ENCODE measurements around the gene TLE3.
"Not testable (repeated sequence)": the region's sequence is repeated elsewhere in the genome, so short reads cannot be mapped to it uniquely, and the experiment has no call there.

TLE3 gene

DNA sequence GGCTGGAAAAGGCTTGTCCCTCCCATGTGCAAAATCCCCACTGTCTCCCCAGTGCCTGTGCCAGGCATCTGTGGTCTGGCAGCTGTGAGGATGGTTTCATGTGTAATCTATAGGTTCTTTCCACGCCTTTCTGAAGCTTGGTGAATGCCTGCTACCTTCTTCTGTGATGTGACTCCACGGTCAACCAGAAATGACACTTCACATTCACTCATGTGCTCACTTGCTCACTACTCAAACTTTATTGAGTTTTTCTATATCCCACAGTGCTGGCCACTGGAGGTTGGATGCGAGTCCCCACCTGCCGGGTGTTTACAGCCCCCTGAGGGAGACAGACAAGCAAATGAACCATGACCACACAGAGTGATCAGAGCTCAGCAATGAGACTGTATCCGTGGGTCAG lies 27.9 kb upstream of the TLE3 start:
- no peak for DNase-seq

DNA sequence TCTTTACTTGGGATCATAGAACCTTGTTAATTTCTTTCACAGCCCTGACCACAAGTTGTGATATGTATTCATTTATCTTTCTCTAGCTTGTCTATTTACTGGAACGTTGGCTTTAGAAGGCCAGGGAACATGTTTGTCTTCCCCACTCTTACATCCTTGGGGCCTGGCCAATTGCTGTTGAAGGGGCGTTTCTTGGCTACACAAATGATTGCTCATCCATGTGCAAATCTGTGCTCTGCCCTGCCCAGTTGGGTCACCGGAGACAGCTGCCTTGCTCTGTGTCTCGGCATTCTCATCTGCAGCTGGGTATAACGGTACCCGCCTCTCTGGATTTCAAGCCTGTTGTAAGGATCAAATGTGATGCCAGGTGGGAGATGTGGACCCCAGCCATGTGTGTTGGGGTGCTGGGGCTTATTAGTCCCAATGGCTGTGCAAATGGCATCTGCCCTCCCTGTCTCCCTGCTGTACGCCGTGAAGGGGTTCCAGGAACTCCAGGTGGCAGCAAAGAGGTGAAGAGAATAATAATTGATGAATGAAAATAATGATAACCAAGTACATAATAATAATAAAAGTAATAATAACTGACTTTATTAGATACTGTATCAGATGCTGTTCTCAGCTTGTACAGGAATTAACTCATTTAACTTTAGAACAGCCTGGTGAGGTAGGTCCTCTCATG lies 24.0 kb upstream of the TLE3 start:
- DNase-seq = no peak

DNA sequence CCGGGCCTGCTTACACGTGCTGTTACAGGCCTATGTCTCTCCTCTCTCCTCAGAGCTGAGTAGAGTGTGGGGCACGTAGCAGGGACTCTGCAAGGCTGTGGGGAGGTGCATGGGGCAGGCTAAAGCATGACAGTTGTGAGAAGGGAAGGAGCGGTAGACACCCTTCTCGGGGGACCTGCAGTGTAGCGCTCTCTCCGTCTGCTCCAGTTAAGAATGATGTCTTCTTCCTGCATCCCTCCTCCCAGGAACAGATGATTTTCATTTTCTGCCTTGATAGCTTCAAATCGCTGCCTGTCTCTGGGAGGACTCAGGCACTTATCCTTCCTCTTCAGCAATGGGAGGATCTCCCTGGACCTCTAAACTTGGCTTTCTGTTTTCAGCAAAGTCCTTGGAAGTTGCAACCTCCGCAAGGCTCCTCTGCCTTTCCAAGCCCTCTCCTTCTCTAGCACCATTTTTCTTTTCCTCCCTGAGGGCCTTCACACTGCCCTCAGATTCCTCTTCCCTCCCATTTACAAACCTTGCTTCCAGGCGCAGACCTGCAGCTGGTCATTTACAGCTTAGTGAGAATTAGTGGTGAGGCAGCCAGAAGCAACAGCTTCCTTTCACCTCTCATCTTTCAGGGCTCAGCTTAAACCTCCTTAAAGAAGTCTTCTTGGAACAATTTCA lies 23.4 kb upstream of the TLE3 start:
- no peak for DNase-seq

DNA sequence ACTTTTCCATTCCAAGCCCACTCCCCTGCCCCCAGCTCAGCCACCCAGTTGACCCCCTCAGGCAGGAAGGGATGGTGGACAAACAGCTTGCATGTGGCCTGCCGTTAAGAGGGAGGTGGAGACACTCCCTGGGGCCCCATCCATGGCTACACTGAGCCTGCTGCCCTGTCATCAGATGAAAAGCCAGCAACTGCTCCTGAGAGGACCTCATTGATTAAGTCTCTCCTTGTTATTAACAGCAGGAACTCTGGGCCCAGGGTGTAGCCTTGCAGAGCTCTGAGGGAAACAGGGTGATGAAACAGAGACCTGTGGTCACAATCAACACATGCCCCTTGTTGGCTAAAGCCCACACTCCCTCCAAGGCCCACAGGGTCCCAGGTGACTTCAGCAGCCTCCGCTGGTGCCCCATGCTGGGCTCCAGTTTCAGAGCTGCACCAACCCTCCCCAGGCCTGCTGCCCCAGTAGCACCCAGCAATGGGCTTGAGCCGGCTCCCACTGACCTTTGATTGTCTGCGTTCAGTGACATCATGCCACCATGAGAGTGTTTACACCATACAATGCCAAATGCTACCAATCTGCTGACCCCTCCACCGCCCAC lies 22.3 kb upstream of the TLE3 start:
- DNase-seq = no peak

DNA sequence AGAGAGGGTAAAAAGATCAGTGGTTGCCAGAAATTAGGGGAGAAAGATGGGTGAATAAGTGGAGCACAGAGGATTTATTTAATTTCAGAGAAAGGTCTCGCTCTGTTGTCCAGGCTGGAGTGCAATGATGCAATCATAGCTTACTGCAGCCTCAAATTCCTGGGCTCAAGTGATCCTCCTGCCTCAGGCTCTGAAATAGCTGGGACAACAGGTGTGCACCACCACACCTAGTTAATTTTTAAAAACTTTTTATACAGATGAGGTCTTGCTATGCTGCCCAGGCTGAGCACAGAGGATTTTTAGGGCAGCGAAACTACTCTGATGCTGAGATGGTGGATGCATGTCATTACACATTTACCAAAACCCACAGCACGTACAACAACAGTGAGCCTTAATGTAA lies 20.9 kb upstream of the TLE3 start:
- no peak for DNase-seq

DNA sequence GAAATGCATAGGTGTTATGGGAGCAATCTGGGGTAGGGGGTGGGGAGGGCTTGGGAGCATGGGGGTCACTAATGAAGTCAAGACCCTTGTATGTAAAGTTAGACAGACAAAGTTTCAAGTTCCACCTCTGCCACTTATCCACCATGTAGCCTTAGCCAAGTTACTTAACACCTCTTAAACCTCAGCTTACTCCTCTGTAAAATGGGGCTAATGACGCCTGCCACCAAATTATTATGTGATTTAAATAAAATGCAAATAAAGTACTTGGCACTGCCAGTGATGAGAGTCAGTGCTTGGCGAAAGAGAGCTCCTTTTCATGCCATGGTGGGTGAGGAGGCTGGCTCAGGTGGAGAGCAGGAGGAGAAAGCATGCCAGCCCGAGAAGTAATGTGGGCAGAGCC lies 18.6 kb upstream of the TLE3 start:
- no peak for DNase-seq

DNA sequence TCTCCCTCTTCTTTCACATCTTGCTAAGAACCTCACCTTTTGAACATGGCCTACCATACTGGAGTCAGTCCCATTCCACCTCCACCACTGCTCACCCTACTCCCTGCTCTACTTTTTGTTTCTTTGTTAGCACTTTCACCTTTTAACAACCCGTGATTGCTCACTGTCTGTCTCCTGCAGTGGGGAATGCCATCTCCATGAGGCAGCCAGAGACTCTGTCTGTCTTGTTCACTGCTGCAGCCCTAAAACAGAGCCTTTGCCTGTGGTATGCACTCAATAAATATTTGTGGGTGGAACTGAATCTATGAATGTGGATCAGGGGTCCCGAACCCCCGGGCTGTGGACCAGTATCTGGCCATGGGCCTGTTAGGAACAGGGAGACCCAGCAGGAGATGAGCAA lies 16.5 kb upstream of the TLE3 start:
- DNase-seq = no peak

DNA sequence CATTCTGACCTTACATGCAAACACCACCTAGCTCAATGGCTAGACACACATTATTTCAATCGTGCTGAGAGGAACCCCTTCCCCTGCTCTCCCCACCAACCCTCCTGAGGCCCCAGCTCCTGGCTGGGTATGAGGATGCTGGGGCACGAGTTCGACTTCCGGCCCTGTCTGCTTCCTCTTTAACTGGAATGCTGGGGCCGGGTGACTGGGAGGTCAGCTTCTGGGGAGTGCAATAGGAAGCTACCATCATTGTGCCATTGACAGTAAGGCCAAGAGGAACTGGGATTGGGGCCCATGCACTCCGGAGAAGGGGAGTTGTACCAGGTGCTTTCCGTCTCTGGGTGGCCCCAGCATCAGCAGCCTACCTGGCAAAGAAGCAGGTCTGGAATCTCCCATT lies 15.6 kb upstream of the TLE3 start:
- DNase-seq = no peak

DNA sequence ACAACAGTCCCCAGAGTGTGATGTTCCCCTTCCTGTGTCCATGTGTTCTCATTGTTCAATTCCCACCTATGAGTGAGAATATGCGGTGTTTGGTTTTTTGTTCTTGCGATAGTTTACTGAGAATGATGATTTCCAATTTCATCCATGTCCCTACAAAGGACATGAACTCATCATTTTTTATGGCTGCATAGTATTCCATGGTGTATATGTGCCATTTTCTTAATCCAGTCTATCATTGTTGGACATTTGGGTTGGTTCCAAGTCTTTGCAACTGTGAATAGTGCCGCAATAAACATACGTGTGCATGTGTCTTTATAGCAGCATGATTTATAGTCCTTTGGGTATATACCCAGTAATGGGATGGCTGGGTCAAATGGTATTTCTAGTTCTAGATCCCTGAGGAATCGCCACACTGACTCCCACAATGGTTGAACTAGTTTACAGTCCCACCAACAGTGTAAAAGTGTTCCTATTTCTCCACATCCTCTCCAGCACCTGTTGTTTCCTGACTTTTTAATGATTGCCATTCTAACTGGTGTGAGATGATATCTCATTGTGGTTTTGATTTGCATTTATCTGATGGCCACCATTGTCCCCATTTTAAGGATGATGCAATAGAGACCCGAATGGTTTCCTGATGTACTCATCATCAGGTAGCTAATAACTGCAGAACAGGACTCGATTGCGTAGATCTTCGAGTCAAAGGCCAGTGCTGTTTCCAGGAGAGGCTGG lies 15.0 kb upstream of the TLE3 start:
- not testable (repeated sequence) for DNase-seq

DNA sequence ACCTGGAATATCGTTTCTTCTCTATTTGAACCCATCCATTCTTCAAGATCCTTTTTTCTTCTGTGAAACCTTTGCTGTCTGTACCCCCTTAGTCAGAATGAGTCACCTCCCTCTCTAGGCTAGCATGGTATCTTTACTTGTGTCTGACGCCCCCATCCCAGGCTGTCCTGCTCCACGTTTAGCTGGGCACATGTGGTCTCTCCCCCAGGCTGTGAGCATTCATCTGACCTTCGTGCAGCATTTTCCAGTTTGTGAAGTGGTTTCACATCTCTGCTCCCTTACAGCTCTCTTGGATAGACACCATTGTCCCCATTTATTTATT lies 14.3 kb upstream of the TLE3 start:
- DNase-seq = no peak

DNA sequence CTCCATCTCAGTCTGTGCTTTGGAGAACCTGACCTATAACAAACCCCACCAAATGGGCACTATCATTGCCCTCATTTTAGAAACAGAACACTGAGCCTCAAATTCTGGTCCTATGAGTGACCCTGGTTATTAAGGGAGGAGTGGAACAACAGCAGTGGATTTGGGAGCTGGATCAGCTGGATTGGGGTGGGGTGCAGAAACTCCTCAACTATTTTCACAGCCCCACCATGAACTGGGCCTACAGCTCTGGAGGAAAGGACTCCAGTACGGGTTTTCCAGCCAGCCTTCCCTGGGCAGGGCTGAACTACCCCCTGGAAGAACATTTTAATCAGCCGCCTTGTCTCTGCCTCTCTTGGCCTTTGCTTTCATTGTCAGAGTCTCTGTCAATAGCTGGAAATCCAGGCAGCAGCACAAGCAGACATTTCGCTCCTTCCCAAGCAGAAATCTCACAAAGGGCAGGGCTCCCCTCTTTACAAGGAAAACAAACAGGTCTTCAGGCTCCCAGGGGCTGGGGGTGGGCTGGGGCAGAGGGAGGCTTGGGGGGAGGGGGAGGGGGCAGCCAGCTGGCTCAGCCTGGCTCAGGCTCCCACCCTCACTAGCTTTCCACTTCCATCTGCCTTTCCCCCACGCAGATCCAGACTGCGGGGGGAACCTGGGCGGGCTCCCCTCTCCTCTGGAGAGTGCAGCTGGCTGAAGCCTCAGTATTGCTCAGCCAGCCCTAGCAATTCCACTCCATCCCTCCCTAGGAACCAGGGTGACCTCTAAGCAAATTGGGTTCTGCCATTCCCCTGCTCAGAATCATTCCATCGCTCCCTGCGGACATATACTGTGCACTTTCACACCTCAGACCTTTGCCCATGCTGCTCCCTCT lies 13.7 kb upstream of the TLE3 start:
- no peak for DNase-seq

DNA sequence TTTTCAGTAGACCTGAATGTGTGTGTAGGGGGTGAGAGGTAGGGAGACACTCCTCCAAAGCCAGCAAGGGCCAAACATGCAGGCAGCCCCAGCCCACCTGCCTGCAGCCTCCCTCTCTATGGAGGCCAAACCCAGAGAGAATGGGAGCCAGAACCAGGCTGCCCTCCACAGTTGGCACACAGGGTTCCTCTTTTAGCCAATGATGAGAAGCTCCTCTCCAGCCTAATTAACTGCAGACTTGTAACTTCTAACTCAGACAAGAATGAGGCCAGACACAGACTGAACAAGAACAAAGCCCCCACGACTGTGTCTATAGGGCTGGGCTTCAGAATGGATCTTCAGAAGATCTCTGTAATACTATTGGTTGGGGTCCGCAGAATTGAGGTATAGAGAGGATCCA lies 12.3 kb upstream of the TLE3 start:
- no peak for DNase-seq

DNA sequence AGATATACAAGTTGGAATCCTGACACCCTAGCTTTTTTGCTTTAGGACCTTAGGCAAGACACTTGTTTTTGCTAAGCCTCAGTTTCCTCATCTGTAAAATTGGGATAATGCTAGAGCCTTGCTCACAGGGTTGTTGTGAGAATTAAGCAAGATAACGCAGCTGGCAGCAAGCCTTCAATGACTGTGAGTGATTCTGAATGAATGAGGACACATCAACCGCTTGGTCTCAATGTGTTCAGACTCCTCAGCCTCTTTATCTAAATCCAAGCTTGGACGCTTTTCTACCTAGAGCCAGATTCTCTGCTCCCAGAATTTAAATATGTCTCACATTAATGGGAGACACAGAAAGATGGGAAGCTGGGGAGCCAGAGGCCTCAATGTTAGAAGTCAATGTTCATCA lies 11.8 kb upstream of the TLE3 start:
- no peak for DNase-seq

DNA sequence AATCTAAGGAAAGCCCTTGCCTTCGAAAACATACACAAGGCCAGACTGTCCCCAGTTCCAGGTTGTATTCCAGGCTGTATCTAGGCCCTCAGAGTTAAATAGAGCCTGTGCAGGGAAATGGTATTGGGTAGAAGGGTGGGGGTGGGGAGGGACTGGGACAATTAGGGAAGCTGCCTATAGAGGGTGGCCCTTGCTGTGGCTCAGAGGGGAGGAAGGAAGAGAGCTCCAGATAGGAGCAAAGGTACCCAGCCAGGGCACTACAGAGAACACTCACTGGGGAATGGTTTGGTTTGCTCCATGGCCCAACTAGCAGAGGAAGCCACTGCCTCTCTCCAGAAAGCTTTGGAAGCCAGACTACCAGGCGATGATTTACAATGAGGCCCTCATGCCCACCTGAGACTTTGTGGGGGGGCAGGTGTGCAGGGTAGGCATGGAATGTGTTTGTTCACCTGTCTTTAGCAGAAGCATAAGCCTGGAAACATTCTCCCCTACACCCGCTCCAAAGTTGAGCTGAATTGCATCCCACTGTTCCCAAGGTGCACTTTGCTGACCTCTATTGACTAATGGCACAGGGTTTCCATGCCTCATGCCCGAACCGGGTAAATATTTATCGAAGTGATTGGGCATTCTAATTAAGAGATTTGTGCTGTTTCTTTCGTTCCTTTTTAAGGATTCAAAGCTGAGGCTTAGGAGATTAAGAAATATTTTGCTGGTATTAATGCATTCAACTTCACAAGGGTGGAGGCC lies 6.3 kb upstream of the TLE3 start:
- peak; percentile 6 for DNase-seq

DNA sequence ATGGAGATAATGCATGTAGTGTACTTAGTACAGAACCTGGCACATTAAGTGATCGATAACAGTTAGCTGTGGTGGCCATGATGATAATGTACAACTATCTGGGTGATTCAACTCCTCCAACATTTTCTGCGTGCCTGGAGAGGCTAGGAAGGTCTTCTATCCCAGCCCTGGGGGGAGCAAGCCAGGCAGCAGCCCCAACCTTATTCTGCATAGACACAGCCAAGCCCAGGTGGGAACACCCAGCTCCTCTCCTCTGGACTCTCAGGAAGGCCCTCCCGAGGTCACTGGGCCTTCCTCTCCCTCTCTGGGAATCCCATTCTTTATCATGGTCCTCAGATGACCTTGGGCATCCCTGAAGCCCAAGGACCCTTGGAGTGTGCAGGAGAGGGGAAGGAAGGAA lies 5.1 kb upstream of the TLE3 start:
- no peak for DNase-seq

DNA sequence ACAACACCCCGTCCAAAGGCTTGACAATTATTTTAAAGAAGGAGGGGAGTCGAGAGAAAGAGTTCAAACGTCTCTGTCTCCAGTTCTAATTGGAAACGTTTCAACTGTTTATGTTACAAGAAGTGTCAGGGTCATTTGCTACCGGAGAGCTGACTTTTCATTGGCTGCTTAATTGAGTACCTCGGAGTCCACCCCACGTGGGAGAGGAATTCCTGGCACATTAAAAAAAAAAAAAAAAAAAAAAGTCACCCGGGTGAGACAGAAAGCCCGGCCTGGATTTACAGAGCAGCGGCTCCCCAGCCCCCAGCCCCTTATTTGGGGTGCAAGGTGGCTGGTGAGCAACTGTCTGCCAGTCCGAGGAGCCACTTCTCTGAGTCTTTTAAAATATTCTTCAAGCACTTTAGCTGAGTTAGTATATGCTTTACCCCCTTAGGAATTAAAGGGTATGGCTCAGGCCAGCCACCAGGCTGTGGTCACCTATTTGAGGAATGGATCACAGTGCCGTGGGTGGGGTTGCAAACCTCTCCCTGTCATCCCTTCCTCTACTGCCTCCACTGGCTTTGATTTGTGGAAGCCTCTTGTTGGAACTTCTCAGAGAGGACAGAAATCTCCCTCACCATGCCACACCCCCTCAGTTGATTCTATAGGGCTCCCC lies 3.9 kb upstream of the TLE3 start:
- DNase-seq = no peak

DNA sequence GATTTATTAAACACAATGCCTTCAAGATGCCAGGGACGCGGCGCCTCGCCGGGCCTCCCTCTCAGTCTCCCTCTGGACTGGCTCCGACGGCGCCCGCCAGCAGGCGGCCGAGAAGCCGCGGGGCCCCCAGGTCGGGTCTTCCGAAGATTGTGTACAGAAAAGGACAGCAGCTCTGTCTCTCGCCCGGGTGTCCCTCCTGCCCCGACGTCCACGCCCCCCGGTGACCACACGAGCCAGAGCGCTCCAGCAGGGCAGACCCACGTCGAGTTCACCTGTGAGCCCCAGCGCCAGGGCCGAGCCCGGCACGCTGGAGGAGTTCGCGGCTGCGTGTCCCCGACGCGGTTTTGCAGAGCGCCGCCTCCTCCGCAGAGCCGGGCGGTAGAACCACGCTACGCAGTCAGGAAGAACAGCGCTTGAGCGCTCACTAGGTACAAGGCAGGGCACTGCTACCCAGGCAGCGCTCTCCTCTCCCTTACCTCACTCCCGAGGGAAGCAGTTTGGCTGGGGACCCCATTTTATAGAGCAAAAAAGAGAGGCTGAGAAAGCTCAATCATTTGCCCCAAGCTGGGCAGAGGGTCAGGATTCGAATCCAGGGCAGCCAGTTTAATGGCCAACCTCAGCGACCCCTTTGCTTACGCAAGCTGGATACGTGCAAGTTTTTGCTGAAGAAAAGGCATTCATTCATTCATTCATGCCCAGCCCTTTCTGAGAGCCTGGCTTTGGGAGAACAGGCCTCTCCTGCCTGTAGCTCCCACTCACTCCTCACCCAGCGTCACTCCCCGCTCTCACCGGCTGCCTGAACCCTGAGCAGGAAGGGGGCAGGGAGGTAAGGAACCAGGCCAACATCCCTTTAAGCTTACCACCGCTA lies 3.0 kb upstream of the TLE3 start:
- DNase-seq = no peak

DNA sequence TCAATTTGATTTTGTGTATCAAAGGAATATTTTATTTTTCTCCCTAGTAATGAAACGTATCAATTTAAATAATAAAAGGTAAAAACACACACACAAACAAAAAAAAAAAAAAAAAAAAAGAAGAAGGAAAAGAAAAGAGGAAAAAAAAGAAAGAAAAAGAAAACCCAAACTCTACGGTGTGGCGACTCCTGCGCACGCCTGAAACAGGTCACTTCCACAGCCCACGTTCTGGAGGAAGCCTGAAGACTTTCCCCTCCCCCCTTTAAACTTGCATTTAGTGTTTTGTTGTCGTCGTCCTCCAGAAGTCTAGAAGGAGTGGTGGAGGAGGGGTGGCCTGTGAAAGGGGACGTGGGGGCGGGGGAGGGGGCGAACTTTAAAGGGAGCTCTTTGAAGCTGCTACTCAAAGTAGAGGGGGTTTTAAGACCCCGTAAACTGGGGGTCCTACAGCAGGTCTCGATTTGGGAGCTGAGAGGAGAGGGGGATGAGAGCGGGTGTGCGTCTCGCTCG lies 2.3 kb upstream of the TLE3 start:
- DNase-seq = no peak

DNA sequence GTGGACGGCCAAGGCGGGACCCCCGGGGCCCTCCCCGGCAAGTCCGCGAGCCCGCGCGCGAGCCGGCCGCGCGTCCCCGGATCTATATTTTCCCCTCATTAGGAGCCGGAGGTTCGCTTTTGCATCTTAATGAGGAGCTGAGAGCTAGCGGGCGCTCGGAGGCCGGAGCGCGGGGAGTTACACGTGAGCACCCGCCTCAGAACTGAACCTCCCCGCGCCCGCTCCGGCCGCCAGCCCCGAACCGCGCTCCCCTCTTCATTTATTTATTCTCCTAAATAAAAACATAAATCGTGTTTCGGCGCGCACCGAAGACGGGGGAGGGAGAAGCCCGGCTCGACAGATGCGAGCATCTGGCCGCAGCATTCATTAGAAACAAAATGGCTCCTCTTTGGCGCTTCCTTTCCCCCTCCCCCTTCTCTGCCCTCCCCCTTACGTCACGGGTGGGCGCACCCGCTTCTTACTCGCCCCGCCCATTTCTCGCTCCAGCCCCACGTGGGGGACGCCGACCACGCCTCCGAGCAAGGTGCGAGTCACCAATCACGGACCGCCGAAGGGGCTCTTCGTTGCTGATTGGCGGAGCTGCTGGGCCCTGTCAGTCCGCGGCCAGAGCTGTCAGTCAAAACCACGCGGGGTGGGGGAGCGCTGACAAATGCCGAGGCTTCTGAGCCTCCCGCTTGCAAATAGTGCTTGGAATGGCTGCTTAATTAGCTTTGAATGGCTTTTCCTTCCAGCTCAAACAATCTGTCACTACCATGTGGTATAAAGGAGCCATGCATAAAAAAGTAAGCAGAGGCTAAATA lies 1.6 kb upstream of the TLE3 start:
- peak; percentile 94 for DNase-seq
